SW 1271 (cell line): ENCODE measurements around the gene DGCR2.
"Not testable (repeated sequence)": the region's sequence is repeated elsewhere in the genome, so short reads cannot be mapped to it uniquely, and the experiment has no call there.

Experiments
- DNase-seq, 2 experiments: peaks; one replicate each; lab custom pipeline; 2025; lab: John Stamatoyannopoulos, UW

DGCR2 gene

DNA sequence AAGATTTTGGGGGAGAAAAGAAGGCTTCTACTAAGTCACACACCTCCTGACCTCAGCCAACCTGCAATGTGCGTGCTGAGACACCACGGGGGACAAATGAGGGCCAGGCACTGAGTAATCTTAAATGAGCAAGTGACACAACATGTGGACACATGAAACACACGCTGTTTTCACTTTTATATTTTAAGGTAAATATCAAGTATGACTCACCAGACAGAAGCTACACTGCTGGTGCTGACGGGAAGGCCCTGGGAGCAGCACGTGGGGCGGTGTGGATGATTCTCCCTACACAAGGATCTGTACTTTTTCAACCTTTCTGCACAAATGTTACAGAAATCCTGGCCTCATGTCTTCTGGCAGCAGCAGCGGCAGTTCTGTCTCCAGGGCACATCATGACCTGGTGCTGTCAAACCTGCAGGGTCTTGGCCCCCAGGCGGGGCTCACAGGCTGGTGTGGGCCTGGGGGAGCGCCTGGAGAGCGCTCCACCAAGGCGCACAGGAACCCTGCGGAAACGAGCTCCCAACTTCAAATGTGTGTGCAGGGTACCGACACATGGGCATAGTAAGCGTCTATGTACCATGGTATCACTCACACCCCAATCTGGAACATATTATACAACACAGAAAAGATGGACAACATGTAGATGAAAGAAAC, 61.7 kb downstream of the DGCR2 start:
- DNase-seq: no peak

DNA sequence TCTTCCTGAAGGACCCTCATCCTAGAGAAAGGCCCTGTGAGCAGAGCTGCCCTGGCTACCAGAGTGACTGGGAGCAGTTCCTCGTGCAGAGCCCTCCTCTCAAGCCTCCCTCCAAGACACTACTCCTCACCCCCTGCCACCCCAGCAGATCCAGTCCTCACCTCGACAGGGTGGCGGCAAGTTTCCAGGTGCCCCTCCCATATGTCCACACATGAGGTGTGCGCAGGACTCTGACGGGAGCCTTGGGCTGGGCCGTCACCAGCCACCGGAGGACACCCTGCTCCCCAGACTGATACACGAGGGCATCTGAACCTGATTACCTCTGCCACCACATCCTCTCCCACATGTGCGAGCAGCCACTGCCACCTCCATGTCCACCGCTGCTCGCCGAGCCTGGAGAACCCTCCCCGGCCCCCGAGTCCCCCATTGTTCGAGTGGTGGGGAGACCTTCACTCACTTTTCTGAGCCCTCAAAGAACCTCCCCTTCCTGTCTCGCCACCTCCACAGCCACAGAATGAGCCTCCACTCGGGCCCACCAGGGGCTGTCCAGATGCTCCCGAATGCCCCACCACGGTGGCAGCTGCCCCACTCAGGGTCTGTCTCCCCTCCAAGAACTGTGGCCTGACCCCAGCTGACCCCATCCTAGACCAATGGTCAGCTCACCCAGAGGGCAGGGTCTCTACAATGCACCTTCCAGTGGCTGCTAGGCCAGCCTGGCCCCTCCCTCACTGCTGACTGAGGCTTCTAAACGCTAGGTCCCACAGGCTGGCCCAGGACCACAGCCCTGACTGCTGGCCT, 62.5 kb downstream of the DGCR2 start:
- DNase-seq: no peak

DNA sequence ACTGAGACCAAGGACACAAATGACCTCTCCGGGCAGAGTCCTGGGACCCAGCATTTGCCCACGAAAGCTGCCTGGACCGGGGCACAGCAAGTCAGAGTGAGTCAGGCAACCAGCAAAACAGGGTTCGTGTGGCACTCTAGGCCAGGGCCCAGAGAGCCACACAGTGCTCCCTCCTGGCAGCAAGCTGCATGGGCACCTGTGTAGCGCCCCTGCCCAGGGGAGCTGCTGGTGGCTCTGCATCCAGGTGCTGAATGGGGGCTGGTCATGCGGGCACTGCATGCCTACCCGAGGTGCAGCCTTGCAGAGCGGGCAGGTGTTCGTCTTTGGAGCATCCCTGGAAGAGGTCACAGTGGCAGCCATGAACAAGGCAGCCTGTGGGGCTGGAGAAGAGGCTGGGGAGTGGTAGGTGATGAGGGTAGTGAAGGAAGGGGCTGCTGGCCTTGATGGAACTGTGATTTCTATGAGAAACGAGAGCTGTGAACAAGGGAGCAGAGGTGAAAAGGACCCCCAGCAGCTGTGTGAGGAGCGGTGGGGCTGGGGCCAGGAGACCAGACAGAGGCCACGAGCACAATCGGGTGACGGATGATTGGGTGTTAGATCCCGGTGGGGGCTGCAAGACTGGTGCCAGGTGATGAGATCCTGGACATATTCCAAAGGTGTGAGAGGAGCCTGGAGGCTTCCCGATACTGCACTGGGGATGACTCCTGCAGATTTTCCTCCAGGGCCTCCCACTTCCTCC, 63.3 kb downstream of the DGCR2 start:
- DNase-seq: no peak

DNA sequence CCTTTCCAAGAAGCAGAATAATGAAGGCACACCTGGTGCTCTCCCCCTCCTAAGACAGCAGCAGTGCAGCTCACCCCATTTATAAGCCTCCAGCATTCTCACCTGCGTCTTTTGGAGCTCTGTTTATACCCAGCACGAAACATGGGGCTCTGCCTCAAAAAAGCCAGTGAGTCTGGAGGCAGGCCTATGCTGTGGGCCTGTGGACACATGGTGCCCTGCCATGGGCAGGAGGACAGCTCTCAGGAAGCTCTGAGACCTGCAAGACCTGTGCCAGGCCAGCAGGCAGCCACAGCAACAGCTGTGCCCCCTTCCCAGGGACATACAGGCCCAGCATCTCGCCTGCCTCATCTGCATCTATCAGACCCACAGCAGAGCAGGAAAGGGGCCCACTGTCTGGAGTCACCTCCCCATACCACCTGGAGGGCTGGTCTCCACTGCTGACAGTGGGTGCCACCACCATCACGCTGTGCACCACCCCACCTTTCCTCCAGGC, 64.2 kb downstream of the DGCR2 start:
- no peak for DNase-seq

DNA sequence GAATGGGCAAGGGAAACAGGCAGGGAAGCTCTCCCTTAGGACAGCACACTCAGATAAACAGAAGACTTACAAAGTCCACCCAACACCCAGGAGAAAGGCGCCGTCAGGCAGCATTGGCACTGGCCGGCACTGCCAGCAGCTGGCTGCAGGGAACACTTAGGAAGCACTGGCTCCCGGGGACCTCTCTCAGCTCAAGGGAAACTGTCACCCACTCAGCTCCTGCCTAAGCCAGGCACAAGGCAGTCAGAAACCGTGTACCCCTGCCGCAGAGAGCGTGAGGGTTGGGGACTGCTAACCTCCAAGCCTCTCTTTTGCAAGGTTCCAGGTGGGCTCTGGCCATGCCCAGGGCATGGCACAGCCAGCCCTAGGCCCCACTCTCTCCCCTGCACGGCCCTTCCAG, 64.7 kb downstream of the DGCR2 start:
- DNase-seq: no peak

DNA sequence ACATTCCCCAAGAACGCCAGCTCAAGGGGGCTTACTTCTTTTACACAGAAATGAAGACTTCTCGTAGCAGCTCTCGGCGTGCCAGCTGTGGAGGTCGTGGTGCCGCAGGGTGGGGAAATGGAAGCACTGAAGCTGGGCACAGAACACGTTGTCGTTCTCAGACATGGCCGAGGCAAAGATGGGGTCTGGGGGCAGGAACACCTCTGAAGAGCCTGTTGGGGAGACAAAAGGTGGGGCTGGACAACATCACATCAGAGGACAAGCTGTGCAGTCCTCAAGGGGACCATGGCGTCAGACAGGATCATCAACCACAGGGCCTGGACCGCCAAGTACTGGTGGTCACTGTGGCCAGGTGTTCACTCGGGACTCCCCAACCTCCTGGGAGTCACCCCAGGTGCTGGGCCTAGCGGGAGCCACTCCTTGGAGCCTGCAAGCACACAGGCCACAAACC, 65.2 kb downstream of the DGCR2 start:
- DNase-seq: no peak

DNA sequence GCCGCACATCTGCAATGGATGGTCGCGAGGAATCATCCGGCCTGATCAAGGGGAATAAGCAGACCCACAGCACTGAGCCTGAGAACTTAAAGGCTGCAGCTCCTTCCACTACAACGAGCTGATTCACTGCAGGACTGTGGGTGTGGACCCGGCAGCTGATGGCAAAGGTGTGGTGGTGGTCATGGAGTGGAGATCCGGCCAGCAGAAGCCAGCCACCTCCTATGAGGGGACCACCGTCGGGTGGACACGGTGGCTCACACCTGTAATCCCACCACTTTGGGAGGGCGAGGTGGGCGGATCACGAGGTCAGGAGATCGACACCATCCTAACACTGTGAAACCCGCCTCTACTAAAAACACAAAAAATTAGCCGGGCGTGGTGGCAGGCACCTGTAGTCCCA, 66.4 kb downstream of the DGCR2 start:
- DNase-seq: no peak

DNA sequence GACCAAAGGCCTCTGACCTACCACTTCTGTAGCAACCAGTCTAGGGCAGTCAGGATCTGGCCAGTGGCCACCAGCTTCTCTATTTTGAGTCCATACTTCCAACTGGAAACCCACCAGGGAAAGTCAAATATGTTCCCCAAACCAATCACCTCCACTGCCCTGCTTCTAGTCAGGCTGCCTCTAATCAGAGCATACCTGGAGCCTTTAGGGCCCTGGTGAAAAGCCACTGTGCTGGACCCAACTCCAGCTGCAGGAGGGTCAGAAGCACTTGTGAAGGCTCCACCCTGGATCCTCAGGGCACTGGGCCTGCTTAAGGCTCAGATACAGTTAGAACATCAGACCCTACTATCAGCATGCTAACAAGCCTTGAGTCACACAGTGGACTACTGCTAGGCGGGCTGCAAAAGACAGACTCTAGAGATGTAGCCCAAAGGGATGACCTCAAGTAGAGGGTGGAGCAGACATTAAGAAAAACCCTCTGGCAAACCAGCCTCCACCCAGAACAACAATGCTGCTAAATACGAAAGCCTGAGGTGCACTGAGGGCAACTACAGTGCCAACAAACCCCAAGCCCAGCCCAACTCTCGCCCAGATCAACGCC, 69.2 kb downstream of the DGCR2 start:
- no peak for DNase-seq

DNA sequence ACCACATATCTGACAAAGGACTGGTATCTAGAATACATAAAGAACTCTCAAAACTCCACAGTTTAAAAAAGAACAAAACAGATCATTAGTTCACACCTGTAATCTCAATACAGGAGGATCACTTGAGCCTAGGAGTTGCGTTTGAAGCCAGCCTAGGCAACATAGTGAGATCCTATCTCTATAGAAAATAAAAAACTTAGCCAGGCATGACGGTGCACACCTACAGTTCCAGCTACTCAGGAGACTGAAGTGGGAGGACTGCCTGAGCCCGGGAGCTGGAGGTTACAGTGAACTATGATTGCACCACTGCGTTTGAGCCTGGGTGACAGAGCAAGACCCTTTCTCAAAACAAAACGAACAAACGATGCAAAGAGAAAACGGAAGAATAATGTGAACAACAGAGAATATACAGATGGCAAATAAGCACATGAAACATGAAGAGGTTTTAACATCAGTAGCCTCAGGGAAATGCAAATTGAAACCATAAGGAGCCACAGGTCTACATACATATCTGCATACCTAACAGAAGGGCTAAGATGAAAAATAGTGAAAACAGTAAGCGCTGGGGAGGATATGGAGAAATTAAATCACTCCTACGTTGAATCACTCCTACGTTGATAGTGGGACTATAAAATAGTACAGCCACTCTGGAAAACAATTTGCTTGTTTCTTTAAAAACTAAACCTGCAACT, 70.7 kb downstream of the DGCR2 start:
- no peak for DNase-seq

DNA sequence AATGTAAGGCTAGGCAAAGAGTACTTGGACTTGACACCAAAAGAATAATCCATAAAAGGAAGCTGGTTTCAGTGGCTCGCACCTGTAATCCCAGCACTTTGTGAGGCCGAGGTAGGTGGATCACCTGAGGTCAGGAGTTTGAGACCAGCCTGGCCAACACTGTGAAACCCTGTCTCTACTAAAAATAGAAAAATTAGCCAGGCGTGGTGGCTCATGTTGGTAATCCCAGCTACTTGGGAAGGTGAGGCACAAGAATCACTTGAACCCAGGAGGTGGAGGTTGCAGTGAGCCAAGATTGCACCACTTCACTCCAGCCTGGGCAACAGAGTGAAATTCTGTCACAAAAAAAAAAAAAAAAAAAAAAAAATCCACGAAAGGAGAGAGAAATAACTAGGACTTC, 71.4 kb downstream of the DGCR2 start:
- DNase-seq: not testable (repeated sequence)

DNA sequence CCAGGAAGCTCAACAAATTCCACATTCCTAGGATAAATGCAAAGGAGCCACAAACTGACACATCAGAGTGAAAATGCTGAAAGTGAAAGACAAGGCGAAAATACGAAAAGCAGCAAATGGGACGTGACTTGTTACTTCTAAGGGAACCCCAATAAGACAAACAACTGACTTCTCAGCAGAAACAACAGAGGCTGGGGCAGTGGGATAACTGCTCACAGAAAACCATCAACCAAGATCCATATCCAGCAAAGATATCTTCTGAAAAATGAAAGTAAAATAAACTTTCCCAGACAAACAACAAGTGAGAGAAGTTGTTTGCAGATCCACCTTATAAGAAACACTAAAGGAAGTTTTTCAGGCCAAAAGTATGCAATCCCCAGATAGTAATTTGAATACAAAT, 72.1 kb downstream of the DGCR2 start:
- DNase-seq: no peak

DNA sequence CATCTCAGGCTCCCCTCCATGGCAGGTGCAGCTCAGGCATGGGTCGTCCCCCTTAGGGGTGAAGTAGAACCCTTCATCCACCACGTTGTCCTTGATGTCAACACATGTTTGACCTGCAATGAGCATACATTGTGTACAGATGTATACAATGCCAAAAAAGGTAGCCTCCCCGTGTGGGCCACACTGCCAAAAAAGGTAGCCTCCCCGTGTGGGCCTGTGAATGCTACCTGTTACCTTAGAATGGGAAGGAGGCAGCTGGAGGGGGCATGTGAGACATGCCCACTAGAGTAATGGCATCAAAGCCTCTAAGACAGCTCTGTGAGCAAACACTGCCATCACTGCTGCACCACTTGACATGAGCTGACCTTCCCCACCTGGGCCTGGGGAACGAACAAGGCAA, 73.7 kb downstream of the DGCR2 start:
- DNase-seq: no peak

DNA sequence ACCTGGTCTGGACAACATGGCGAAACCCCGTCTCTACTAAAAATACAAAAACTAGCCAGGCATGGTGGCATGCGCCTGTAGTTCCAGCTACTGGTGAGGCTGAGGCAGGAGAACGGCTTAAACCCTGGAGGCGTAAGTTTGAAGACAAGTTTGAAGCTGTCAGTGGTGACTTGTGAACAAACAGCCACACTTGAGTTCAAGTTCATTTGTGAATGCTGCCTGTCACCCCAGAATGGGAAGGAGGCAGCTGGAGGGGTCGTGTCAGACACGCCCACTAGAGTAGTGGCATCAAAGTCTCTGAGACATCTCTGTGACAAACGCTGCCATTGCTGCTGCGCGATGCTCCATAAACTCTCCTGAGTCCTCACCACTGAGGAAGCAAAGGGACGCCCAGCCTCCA, 74.2 kb downstream of the DGCR2 start:
- no peak for DNase-seq

DNA sequence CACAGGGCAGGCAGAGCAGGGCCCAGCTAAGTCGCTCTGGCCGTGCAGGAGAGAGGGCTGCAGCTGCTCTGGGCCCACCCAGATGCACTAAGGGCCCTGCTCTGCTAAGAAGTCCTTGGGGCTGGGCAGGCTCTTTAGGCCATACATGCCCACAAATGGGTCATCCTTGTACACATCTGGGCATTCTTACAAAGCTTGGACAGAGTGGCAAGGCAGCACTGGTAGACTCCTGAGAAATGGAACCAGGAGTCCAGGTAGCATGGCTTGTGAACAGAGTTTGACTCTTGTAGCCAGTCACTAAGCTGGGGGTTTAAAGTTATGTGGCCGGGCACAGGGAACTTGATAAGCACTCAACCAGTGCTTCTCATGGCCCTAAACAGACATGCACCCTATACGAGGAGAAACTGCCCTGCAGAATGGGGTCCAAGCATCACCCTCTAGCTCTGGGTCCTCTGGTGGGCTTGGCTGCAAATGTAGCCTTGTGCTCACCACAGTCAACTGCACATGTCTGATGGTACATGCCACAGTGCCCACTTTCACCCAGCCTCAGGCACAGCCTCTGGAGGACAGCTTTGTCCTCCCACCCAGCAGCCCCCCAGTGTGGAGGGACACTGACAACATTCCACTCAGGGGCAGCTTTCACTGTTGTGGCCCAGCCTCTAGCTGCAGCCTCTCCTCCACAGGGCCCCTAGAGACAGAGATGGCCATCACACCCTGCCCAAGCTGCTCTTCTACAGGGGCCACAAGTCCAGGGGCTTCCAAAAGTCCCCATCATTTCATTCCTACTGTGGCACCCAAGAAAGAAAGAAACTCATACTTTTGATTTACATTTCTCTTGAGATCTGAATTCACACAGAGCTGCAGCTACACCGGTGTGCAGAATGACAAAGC, 75.2 kb downstream of the DGCR2 start:
- no peak for DNase-seq

DNA sequence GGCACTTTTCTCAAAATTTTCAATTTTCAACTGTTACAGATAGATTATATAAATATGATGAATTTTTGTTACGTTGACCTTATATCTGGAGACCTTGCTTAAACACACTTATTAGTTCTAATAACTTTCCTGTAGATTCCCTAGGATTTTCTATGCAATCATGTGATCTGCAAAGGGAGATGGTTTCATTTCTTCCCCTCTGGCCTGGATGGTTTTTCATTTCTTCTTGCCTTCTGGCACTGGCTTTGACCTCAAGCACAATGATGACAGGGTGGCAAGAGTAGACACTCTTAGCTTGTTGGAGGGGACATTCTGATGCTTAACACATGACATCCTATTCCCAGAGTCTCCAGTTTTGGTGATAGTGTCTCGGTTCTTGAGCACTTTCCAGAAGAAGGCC, 75.9 kb downstream of the DGCR2 start:
- DNase-seq: no peak

DNA sequence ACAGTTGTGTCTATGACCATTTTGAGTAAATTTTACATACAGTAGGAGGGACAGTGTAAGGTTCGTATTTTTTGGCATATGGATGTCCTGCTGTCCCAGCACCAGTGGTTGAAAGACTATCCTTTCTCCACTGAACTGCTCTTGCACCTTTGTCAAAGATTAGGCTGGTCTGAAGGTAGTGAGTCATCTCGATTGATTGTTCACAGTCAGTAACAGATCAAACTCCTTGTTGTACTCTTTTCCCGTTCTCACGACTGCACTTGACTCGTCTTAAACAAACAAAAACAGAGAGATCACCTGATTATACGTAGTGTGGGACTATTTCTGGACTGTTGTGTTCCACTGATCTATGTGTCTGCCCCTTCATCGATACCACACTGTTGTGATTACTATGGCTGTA, 77.1 kb downstream of the DGCR2 start:
- no peak for DNase-seq

DNA sequence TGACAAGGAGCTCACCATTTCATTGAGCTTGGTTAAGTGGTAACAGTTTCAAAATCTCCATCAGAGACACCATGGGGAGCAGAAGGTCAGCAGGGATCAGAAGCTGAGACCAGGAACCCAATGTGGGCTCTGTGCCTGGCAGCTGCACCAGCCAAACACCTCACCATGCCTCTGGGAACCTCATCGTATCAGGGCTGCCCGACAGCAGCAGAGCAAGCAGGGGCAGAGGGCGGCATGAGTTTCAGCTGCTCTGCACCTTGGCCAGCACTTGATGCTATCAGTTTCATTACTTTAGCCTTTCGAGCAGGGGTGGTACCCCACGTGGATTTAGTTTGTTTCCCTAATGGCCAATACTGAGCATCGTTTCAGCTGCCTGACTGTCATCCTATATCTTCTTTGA, 77.8 kb downstream of the DGCR2 start:
- DNase-seq: no peak

DNA sequence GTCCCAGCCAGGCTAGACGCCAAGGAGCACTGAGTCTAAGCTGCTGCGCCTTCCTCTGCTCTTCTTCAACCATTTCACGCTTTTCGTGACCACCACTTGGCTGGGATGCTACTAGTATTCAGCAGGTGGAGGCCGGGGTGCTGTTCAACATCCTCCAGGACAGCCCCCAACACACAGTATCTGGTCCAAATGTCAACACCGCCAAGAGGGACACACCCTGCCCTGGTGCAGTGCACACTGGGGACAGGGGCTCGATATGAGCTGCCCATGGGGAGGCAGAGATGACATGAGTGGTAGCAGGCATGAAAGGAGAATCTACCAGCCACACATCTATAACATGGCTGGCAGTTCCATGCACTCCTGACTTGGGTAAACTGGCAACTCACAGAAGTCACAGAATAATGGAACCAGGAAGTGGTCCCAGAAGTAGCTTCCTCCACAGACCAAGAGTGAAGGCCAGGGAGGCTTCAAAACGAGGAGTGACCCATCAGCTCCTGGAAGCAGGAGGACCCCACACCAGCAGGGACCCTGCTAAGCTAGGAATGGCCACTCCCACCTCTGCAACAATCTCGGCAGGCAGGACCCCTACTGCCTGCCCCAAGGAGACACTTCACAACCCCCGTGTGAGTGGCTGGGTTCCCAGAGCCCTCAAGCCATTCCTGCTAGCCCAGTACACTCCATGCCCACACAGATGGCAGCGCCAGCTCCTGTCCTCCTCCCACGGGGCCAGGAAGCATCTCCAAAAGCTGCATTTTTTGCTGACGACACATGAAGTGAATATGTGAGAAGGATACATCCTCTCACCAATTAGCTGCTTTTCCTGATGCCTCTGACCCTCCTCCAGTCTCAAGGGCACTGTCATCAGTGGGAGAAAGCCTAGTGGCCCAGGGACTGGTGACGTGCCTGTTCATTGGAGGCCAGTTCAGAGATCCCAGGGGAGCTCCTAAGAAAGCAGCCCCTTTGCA, 78.8 kb downstream of the DGCR2 start:
- DNase-seq: no peak

DNA sequence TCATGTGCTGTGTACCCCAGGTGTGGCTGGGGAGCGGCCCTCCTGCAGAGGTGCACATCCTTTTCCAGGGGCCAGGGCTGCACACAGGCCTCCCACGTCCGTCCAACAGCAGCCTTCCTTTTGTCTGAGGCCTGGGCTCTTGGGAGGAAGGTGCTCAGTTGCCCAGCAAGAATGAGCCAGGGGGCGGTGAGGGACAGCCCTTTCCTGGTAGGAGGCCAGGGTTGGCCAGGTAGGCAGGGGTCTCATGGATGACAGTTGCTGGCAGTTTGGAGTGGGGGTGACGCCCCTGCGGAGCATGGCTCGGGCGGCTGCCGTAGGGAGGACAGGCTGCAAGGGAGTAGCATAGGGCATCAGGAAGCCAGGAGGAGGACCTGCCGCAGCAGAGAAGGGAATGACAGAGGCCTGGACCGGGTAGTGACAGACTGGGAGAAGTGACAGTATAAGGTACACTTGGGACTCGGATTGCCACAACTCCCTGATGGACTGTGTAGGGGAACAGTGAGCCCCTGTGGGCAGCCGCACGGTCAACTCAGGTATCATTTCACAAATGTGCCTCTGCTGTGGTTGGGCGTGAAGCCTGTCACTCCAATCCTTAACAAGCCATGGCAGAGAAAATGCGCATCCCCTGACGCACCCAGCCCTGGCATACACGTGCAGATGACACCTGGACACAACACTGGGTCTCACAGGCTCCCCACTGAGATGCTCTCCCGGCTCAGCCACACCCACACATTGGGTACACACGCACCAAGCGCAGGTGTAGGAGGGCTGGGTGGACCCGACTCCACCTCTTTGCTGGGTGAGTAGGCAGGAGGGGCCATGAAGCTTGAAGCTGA, 79.7 kb downstream of the DGCR2 start:
- no peak for DNase-seq
